Stimulated activated CD8-positive, alpha-beta memory T cell treated with anti-CD3 and anti-CD28 coated beads, Interleukin-15, amount 100 ng/mL, for 1 hour (primary cell): ENCODE data around the gene GUCY1B1.

ENCODE experiments used
- DNase-seq: peaks from one replicate; pipeline ENCODE4 v3.0.0-alpha.2; 2020; ENCODE audit warnings: low read depth

The GUCY1B1 gene

DNA sequence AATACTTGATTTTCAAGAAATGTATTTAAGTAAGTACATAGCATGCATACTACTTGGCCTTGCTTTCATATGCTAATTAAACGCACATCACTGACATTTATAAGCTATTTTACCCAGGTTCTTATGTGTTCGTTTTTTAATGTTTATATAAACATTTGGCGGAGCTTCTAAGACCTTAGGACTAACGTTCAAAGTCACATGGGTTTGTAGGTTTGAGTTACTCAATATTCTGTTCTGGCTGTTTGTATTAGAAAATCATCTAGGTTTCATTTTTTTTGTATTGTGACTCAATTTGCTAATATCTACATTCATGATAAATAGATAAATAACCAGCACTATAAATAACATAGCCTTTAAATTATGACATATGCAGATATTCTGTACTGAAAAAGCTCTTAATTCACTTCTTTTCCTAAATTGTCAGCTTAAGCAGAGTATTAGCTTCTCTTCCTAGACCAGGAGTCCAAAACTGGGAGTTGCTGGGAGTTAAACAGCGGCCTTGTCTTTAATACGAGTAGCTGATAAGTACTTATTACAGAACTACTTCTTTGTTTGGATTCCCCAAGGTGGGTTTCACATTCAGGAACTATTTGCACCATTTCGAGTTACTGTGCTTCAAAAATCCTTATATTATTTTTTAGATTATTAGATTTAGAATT lies 42.0 kb downstream of the GUCY1B1 start:
- no peak for DNase-seq

DNA sequence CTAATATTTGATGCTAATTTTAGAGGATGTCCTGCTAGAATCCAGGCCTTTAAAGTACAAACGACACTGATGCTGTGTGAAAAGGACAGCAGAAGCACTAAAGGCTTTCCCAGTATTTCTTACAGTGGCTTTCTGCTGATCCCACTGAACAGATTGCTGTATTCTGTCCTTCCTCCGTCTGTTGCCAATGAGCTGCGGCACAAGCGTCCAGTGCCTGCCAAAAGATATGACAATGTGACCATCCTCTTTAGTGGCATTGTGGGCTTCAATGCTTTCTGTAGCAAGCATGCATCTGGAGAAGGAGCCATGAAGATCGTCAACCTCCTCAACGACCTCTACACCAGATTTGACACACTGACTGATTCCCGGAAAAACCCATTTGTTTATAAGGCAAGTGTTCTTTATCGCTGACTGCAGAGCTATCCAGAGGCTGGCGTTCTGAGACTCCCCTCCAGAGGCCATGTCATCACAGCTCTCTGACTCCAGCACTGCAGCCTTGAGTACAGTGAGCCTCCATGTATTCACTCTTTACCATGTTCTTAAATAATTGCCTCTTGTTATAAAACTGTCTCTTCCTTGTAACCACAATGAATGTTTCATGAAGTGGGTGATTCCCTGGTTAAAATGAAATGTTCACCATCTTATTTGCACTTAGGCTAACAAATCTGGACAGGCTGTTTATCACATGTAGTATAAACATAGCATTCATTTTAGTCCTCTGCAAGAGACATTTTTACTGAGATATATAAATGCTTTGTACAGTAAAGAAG lies 43.6 kb downstream of the GUCY1B1 start:
- DNase-seq, result no peak

DNA sequence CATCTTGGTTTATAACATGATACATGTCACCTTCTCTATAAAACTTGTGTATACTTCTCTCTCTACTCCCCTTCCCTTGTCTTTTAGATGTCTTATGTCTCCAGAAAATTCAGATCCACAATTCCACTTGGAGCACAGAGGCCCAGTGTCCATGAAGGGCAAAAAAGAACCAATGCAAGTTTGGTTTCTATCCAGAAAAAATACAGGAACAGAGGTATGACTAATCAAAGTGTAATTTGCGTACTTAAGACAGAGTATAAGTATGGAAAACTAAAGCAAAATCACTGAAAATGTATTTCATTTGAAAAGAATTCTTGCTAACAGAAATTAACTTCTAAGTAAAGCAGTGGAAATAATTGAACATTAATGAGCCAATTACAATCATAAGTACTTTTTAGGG lies 46.2 kb downstream of the GUCY1B1 start:
- no peak for DNase-seq

- DNase-seq, result no peak
These were observed 48.2 kb downstream of the GUCY1B1 start for GRCh38 chr4:155807021-155807420.

DNA sequence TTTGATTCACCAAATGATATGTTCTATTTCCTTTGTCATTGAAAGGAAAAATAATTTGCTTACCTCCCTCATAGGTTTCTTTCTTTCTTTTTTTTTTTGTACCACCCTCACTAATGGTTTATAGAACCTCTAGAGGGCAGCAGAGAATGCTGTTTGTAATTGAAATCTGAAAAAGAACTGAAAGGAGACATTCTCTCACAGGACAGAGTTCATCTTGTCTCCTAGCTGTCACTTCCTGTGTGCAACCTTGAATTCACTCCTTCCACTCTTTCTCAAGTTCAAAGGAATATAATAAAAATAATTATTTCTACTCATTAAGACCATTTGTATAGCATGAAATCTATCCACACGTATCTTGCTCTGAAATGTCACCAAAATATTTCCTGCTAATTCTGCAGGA lies 51.0 kb downstream of the GUCY1B1 start:
- DNase-seq, result no peak

DNA sequence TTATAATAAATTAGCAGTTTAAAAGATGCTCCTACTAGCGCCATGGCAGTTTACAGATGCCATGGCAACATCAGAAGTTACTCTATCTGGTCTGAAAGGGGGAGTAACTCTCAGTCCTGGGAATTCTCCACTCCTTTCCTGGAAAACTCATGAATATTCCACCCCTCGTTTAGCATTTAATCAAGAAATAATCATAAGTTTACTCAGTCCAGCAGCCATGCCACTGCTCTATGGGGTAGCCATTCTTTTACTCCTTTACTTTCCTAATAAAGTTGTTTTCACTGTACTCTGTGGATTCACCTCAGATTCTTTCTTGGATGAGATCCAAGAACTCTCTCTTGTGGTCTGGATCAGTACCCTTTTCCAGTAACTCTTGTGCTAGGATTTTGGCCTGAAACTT lies 52.3 kb downstream of the GUCY1B1 start:
- no peak for DNase-seq

- no peak for DNase-seq
These were observed 59.8 kb downstream of the GUCY1B1 start for GRCh38 chr4:155818639-155819038.

- DNase-seq, result no peak
These were observed 60.2 kb downstream of the GUCY1B1 start for GRCh38 chr4:155819066-155819465.

GRCh38 chr4:155820887-155821518 lies 62.2 kb downstream of the GUCY1B1 start:
- DNase-seq, result no peak

GRCh38 chr4:155822572-155822971 lies 63.8 kb downstream of the GUCY1B1 start:
- no peak for DNase-seq

GRCh38 chr4:155828628-155829027 lies 69.8 kb downstream of the GUCY1B1 start:
- DNase-seq, result no peak

DNA sequence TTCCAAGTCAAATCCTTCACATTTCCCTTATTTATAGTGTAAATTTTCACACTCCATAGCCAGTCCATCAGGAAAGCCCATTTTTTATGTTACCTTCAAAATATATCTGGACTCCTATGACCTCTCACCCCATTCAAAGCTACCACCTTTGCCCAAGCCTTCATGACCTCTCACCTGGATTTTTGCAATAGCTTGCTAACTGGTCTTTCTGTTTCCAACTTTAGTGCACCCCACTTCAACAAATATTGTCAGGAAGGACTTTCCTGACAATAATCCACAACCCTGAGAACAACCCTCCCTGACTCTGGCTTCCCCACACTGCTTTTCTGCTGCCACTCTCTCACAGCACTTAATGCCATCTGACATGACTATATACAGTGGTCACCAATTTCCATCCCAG lies 73.8 kb downstream of the GUCY1B1 start:
- DNase-seq, result no peak

DNA sequence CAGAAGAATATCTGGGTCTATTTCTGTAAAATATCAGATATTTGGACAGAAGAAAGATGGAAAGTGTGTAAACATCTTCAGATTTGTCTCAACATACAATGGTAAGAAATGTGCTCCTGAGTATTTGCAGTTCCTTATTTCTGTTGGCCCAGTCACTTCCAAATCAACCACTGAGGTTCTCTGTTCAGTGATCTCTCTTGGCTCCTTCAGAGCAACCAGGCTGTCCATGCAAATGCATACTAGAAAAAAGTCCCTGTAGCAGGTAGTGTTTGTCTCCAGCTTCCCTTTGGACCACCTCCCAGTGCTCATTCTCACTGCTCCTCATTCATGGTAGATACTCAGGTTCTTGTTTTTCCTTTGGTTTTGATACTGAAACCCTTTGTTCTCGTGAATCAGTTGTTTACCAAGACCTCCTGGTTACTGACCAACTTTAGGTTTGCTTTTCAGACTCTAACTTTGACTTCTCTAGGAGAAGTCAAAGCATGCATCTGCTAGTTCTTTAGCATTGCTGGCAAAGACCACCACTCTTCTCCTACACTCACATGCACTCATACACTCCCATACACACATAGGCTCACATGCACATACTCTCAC lies 78.5 kb downstream of the GUCY1B1 start:
- no peak for DNase-seq

- DNase-seq, result no peak
These were observed 83.3 kb downstream of the GUCY1B1 start for GRCh38 chr4:155842080-155842479.

- DNase-seq, result no peak
These were observed 88.1 kb downstream of the GUCY1B1 start for GRCh38 chr4:155846929-155847328.

- no peak for DNase-seq
These were observed 90.2 kb downstream of the GUCY1B1 start for GRCh38 chr4:155849042-155849441.

DNA sequence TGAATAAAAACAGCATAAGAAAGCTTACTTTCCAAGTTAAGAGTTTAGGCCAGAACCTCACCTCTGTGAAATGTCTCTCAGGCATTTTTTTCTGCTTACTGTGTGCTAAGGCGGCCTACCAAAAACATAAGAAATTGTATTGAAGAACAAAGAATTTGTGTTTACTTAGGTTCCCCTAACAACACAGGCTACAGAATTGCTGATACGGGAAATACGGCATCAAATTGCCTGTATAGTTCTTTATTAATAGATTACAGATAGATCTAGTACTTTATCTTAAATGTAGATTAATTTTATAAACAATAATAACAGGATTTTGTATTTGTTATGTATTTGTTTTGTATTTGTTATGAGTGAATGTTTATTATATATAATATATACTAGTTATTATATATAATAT lies 94.4 kb downstream of the GUCY1B1 start:
- DNase-seq, result no peak

DNA sequence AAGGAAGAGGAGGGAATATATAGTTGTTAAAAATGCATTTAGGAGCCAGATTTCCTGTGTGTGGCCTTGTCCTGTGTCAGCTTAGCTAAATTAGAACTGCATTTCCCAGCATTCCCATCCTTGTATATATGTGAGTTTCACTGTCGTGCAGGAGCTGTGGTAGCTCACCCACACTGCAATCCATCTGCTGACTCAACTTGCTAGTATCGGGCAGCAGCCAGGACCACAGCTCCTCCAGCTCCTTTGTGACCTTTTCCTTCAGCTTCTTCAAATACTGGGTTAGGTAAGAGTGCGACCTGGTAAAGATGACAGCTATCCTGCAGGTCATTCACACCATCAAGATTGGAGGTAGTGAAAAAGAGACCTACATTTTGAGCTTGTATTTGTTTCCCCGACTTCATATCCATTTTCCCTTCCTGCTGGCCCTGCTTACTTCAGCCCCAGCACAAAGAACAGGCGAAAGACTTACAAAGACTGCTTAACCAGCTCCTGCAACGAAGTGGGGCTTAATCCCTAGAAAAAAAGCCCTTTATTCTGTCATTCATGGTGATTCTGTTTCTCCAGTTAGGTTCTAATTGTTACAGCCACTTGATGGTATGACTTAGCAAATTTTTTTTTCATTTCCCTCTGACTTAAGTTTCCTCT lies 95.9 kb downstream of the GUCY1B1 start:
- no peak for DNase-seq

DNA sequence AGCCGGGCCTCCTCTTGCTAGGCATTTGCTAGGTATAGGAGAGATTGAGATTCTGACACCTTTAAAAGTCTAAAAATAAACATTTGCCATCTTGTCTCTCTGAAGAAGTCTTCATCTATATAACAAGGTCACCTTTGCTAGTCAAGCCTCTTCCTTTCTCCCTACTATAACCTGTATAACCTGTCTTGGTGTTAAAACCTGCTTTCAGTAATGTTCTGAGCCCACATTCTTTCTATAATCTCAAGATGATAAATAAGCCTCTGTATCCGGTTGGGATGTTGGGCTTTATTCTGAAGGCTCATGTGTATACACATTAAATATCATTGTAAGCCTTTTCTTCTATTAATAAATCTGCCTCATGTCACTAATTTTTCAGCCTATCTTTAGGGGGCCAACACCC lies 97.1 kb downstream of the GUCY1B1 start:
- DNase-seq, result no peak
